Mesothelial cell of epicardium (in vitro differentiated cells): ENCODE results near the gene MATK. TPM values are rescaled to one million over a fixed set of nuclear protein-coding genes. Genes with fewer than 3 reads are reported as not detected.

Source experiments
- DNase-seq, 2 experiments: peaks; one replicate each; pipeline ENCODE4 v3.0.0; 2021; ENCODE audit warnings: low spot score in 2 of 2; ENCODE audit not compliant: unreplicated experiment in 2 of 2
- H3K27ac Mint-ChIP-seq: 2 replicates; pipeline ENCODE4 v1.8.0; 2021; ENCODE audit warnings: mixed read lengths
- H3K27me3 Mint-ChIP-seq: 2 replicates; pipeline ENCODE4 v1.8.0; 2021; ENCODE audit warnings: low read depth, mixed read lengths
- H3K36me3 Mint-ChIP-seq: 2 replicates; pipeline ENCODE4 v1.8.0; 2021; ENCODE audit warnings: mixed read lengths
- H3K4me1 Mint-ChIP-seq: 2 replicates; pipeline ENCODE4 v1.8.0; 2021; ENCODE audit warnings: mixed read lengths
- H3K4me3 Mint-ChIP-seq: 2 replicates; pipeline ENCODE4 v1.8.0; 2021; ENCODE audit warnings: mild to moderate bottlenecking, moderate library complexity, mixed read lengths
- H3K9me3 Mint-ChIP-seq: 2 replicates; pipeline ENCODE4 v1.8.0; 2021; ENCODE audit warnings: mixed read lengths
- total RNA-seq: library from RNA; stranded (reverse); gene quantifications from 3 replicates; pipeline ENCODE4 v1.2.1, GENCODE V29; 2021
- TF ChIP-seq, protein P1 (sequence below): fragments of 200-600 bp; sonication (generic); IDR thresholded peaks from one replicate; pipeline ENCODE4 v1.5.0; 2021; ENCODE audit warnings: antibody characterized with exemption; ENCODE audit not compliant: unreplicated experiment

Gene MATK
- total RNA-seq, 1 donor from 2014 or later: 3.7 TPM

DNA sequence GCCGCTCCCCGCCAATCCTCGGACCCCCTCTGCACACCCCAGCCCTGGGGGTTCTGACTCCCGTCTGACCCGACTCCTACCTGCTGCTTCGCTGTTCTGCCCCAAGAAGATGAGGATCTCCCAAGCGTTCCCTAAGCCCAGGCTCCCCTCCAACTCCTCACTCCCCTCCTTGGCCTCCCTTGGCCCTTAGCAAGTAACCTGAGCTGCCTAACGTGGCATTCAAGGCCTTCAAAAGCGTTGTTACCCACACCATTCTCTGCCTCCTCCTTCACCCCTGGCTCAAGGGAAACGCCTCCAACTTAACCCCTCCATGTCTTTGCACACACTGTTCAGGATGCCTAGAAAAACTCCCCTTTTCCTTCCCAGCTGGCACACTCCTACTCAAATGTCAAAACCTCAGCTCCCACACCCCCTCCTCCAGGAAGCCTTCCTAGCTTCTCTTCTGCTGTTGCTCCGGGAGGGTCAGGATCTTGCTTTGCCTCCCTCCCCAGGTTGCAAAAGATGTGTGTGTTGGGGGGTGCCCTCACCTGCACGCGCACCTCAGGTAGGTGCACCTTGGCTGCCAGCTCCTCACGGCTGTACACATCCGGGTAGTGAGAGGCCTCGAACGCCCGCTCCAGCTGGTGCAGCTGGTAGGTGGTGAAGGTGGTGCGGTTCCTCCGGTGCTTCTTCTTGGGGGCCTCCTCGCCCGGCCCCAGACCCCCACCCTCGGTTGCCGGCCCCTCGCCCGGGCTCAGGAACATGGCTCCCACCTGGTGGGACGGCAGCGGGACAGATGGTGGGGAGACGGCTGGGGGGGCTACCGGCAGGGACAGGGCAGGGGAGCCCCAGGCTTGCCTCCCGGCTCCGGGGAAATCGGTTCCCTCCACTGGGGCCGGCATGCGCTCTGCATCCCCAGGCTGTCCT is 14.9 kb downstream of the MATK start:
- H3K4me1 Mint-ChIP-seq: peaks cover 5% of the 10 kb centered on the region
- no peak for DNase-seq
- H3K27ac Mint-ChIP-seq: no peak overlapping the region
- no peaks in the 10 kb centered on the region for H3K9me3 Mint-ChIP-seq
- H3K27me3 Mint-ChIP-seq: no peaks in the 10 kb centered on the region
- TF ChIP-seq, protein P1, sequence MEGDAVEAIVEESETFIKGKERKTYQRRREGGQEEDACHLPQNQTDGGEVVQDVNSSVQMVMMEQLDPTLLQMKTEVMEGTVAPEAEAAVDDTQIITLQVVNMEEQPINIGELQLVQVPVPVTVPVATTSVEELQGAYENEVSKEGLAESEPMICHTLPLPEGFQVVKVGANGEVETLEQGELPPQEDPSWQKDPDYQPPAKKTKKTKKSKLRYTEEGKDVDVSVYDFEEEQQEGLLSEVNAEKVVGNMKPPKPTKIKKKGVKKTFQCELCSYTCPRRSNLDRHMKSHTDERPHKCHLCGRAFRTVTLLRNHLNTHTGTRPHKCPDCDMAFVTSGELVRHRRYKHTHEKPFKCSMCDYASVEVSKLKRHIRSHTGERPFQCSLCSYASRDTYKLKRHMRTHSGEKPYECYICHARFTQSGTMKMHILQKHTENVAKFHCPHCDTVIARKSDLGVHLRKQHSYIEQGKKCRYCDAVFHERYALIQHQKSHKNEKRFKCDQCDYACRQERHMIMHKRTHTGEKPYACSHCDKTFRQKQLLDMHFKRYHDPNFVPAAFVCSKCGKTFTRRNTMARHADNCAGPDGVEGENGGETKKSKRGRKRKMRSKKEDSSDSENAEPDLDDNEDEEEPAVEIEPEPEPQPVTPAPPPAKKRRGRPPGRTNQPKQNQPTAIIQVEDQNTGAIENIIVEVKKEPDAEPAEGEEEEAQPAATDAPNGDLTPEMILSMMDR: no peak
- H3K36me3 Mint-ChIP-seq: peaks cover 8% of the 10 kb centered on the region
- no peak overlapping the region for H3K4me3 Mint-ChIP-seq

- no peak overlapping the region for H3K27ac Mint-ChIP-seq
- no peak for DNase-seq
- H3K4me1 Mint-ChIP-seq: peaks cover 5% of the 10 kb centered on the region
- no peaks in the 10 kb centered on the region for H3K27me3 Mint-ChIP-seq
- peaks cover 8% of the 10 kb centered on the region for H3K36me3 Mint-ChIP-seq
- H3K4me3 Mint-ChIP-seq: no peak overlapping the region
- TF ChIP-seq, protein P1: no peak
- H3K9me3 Mint-ChIP-seq: no peaks in the 10 kb centered on the region
Measured at GRCh38 chr19:3770136-3770999, 15.8 kb downstream of the MATK start.

- Mint-ChIP-seq H3K36me3 (peaks cover 8% of the 10 kb centered on the region), H3K27me3 (no peaks in the 10 kb centered on the region), H3K4me1 (peaks cover 5% of the 10 kb centered on the region), H3K27ac (no peak overlapping the region), H3K4me3 (no peak overlapping the region), H3K9me3 (no peaks in the 10 kb centered on the region)
- no peak for DNase-seq
- TF ChIP-seq, protein P1: no peak
Measured at GRCh38 chr19:3769494-3769893, 16.7 kb downstream of the MATK start.

DNA sequence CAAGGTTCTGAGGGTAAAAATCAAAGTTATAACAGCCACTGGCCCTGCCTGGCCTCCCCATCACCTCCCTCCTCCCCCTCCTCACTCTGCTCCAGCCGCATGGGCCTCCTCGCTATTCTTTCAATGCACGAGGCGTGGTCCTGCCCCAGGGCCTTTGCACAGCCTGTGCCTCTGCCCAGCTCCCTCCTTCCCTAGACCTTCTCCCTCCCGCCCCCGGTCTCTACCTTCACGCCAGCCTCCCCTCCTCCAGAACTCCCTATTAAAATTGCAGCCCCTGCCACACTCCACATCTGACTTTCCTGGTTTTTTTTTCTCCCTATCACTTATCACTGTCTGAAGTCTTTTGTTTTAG is 17.5 kb downstream of the MATK start:
- no peaks in the 10 kb centered on the region for H3K27me3 Mint-ChIP-seq
- H3K4me1 Mint-ChIP-seq: peaks cover 5% of the 10 kb centered on the region
- no peak overlapping the region for H3K4me3 Mint-ChIP-seq
- H3K9me3 Mint-ChIP-seq: no peaks in the 10 kb centered on the region
- no peak for DNase-seq
- TF ChIP-seq, protein P1: no peak
- H3K27ac Mint-ChIP-seq: no peak overlapping the region
- peaks cover 8% of the 10 kb centered on the region for H3K36me3 Mint-ChIP-seq

DNA sequence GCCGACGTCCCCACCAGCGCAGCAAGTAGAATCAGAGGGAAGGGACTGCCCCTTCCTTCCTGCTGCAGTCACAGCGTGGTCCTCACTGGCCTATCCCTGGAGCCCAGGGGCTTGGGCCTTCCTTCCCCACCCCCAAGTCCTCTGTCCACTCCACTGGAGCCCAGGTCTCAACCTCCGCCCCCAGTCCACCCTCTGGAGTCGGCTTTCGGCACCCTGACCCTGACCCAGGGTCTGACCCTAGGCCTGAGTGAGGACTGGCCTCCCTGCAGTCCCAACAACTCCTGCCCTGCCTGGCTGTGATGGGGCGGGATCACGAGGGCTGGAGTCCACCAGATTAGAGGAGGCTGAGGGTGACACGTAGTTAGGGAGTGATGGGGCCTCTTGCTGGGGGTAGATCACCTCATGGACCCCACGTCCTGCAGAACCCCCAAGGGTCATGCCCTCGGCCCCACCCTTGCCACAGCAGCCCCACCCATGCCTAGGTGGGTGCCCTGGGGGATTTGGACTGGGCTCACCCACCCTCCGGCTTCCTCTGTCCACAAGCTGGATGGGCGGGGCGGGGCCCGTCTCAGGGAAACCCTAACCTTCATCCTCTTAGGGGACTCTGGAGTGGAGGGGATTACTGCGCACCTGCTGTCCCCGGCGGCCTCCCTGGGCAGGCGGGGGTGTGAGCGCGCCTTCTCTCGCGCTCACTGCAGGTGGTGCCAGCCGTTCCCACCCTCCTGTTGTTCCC is 18.0 kb downstream of the MATK start:
- Mint-ChIP-seq H3K27me3 (no peaks in the 10 kb centered on the region), H3K27ac (no peak overlapping the region), H3K4me1 (peaks cover 5% of the 10 kb centered on the region), H3K36me3 (peaks cover 8% of the 10 kb centered on the region), H3K9me3 (no peaks in the 10 kb centered on the region), H3K4me3 (no peak overlapping the region)
- no peak for DNase-seq
- TF ChIP-seq, protein P1: no peak
